IPS-NIHi11 (cell line): ENCODE data around the gene ROCK2.
"Not testable (repeated sequence)": the region's sequence is repeated elsewhere in the genome, so short reads cannot be mapped to it uniquely, and the experiment has no call there.

Experiments
- DNase-seq: peaks from one replicate; pipeline ENCODE4 v3.0.0; 2012; ENCODE audit warnings: mixed read lengths, low spot score

The ROCK2 gene

GRCh38 chr2:11264818-11265217 is 79.6 kb downstream of the ROCK2 start:
- DNase-seq = no peak

GRCh38 chr2:11264007-11264406 is 80.4 kb downstream of the ROCK2 start:
- DNase-seq = no peak

- DNase-seq = no peak
Observed at GRCh38 chr2:11263177-11263576, 81.3 kb downstream of the ROCK2 start.

GRCh38 chr2:11262438-11262837 is 82.0 kb downstream of the ROCK2 start:
- DNase-seq = not testable (repeated sequence)

DNA sequence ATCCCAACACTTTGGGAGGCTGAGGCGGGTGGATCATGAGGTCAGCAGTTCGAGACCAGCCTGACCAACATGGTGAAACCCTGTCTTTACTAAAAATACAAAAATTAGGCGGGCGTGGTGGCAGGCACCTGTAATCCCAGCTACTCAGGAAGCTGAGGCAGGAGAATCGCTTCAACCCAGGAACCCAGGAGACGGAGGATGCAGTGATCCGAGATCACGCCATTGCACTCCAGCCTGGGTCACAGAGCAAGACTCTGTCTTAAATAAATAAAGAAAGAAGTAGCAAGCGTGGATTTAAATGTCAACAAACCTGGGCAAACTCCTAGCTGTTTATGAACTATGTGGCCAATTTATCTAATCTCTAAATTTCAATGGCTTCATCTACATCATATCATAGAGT is 82.9 kb downstream of the ROCK2 start:
- not testable (repeated sequence) for DNase-seq

DNA sequence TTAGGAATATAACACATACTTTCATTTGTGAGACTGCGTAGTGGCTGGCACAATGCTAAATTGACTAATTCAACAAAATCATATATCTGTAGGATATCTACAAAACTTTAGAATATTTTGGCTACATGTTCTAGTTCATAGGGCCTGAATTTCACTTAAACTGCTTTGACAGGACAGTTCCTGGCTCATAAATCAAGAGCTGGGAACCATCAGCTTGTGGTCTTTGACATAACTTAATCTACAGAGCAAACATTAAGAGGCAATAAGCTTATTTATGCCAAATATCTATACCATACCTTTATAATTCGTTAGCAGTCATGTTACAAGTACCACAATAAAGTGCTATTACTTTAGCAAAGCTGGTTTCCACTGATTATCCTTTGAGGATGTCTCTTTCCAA is 83.5 kb downstream of the ROCK2 start:
- no peak for DNase-seq

GRCh38 chr2:11257964-11258363 is 86.5 kb downstream of the ROCK2 start:
- DNase-seq = no peak

DNA sequence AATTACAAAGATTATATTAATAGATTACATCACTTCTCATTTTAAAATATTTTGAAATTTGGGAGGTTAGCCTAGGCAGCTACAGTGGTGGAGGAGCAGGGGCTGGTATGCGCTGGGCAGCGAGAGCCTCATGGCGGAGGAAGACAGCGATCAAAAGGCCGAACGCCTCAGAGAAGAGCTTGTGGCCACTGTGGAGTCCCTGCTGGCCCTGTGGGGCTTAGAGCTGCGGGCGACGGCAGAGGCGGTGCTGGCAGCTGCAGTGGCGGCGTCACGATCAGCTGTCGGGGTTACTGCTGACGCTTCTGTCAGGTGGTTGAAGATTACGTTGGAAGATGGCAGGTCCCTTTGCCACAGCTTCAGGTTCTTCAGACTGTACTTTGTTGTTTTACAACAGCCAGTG is 87.4 kb downstream of the ROCK2 start:
- DNase-seq = peak; percentile 14

DNA sequence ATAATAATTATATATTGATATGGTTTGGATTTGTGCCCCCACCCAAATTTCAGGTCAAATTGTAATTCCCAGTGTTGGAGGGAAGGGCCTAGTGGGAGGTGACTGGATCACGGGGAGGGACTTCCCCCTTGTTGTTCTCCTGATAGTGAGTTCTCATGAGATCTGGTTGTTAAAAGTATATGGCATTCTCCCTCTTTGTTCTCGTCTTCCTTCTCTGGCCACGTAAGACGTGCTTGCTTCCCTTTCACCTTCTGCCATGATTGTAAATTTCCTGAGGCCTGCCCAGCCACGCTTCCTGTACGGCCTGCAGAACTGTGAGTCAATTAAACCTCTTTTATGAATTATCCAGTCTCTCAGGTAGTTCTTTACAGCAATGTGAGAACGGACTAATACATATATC is 88.3 kb downstream of the ROCK2 start:
- no peak for DNase-seq

DNA sequence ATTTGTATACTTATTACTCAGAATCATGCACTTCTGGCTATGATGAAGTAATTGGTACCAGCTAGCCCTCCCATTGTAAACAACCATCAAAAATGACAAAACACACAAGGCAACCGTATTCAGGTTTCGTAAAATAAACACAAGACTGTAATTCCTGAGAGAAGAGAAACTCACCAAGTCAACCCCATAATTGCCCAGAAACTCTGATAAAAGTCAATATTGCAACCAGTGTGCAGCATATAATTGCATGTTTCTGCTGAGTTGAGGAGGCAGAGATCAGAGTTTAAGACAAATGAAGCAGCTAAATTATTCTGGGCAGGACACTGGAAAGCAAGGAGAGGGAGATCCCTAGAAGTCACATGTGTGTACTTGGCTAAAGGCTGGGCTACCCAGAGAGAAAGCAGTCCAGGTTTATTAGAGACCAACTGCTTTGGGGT is 90.3 kb downstream of the ROCK2 start:
- DNase-seq = no peak

- DNase-seq = not testable (repeated sequence)
Observed at GRCh38 chr2:11252458-11252857, 92.0 kb downstream of the ROCK2 start.

DNA sequence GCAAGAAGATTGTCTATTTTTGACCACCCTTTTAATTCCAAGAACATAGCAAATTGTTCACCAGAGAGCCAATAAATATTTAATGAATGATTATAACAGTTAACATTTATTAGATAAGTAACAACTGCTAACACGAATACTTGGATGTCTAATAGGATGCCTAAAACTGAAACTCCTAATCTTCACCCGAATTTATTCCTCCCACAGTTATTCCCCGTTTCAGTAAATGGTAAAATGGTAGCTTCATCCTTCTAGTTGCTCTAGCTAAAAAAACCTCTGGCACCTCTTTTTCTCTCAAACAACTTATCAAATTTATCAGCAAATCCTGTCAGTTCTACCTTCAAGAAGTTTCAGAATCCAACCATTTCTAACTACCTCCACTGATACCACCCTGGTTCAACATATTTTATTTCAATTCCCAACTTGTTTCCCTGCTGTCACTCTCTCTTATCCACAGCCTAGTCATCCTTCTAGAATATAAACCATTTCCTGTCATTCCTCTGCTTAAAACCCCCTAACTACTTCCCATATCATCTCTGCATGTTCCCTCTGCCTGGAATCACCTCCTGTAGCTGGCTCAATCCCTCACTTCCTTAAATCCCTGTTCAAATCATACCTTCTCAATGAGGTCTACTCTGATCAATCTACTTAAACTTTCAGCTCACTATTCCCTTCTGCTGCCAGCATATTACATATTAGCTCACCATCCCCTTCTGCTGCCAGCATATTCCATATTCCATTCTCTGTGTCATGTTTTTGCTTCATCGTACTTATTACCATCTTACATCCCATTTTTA is 93.8 kb downstream of the ROCK2 start:
- no peak for DNase-seq

- DNase-seq = no peak
Observed at GRCh38 chr2:11245322-11245721, 99.1 kb downstream of the ROCK2 start.

GRCh38 chr2:11244091-11244826 is 100.2 kb downstream of the ROCK2 start:
- no peak for DNase-seq

DNA sequence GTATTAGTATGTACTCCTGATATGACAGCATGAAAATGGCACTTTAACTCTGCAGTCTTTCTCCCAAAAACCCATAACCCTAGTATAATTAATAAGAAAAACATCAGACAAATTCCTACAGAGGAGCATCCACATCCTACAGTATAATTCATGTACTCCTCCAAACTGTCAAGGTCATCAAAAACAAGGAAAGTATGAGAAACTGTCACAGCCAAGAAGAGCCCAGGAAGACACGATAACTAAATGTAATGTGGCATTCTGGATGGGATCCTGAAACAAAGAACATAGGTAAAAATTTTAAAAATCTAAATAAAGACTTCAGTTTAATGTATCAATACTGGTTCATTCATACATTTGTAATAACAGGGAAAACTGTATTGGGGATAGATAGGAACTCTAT is 100.9 kb downstream of the ROCK2 start:
- no peak for DNase-seq

DNA sequence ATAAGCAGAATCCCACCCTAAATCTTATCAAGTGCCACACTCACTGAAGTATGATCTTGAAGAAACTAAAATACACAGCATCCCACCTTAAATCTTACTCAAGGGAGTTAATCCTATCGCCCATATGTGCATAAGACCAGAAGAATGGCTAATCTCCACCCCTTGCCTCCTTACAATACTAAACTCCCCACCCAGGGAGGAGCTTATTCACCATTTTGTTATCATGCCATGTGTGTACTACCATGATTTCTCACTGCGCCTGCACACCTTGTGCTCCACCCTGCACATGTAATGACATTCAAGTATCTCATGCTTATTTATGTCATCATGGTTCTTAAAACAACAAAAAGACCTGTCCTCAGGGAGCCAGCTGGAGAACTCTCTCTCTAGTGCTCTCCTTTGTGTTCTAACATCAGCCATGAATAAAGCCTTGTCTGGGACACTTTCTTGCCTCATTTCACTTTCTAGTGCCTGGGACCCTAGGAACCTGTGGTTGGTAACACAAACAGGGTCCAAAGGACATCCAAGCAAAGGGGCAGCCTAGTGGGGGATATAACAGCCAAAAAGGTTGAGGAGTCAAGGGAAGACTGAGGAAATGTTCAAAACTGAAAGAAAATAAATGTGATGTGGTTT is 101.8 kb downstream of the ROCK2 start:
- DNase-seq = no peak

DNA sequence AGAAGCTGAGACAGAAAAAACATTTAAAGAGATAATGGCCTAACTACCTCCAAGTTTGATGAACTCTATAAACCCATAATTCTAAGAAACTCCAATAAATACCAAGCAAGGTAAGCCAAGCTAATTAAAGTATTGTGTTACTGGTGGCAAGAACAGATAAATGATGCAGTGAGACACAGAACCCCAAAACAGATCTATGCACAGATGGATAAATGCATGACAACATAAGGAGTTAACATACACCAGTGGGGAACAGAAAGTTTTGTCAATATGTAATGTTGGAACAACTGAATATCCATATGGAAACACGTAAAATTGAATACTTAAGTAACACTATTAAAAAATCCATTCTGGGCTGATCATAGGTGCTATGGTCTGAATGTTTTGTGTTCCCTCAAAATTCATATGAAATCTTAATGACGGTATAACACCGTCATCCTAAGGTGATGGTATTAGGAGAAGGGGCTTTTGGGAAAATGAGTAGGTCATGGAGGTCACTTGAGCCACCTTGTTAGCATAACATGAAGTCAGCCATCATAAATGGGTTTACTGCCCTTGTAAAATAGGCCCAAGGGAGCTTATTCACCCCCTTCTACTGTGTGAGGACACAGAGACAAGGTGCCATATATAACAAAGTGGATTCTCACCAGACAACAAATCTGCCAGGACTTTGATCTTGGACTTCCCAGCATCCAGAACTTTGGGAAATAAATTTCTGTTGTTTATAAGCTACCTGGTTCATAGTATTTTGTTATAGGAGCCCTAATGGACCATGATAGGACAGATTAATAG is 102.8 kb downstream of the ROCK2 start:
- DNase-seq = no peak

DNA sequence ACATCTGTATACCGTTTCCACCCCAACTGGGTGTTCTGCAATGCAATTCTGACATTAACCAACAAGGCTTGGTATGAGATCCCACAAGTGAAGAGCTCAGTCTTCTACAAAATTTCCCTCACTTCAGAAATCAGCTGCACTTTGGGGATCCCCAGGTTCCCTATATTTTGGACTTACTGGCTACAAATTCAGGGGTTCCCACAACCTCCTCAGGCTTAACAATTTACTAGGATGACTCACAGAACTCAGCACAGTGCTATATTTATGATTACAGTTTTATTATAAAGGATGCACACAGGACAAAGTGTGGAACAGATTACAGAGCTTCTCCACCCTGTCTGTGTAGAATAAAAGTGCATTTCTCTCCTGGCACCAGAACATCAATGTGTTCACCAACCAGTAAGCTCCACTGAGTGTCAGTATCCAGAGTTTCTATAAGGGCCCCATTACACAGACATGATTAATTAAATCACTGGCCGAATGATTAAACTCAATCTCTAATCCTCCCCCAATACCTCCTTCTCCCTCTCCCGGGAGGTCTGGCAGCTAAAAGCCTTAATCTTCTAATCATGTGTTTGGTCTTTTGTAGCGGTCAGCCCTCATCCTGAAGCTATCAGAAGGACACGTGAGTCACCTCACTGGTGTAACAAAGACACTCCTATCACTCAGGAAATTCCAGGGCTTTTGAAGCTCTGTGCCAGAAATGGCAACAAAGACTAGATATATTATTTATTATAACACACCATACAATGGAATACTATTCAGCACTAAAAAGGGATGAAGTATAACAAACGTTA is 104.6 kb downstream of the ROCK2 start:
- DNase-seq = no peak

GRCh38 chr2:11239147-11239546 is 105.3 kb downstream of the ROCK2 start:
- no peak for DNase-seq

GRCh38 chr2:11237122-11237521 is 107.3 kb downstream of the ROCK2 start:
- DNase-seq = no peak

GRCh38 chr2:11236335-11236734 is 108.1 kb downstream of the ROCK2 start:
- no peak for DNase-seq
